Fibroblast of lung (primary cell): ENCODE data around the gene USH2A. TPM values are rescaled to one million over a fixed set of nuclear protein-coding genes. Genes with fewer than 3 reads are reported as not detected.

Source experiments
- DNase-seq, 2 donors: peaks; one replicate each; pipeline versions ENCODE4 v3.0.0 to v3.0.0-alpha.2; 2010; ENCODE audit warnings: low read depth in 2 of 2
- H2AFZ ChIP-seq: 2 replicates; pipeline ENCODE4 v1.5.1; 2012; ENCODE audit warnings: low read length, control low read depth, inconsistent platforms
- H3K27ac ChIP-seq: 2 replicates; pipeline ENCODE4 v1.5.1; 2011; ENCODE audit warnings: low read length, control low read depth; ENCODE audit not compliant: insufficient read depth
- H3K27me3 ChIP-seq: 2 replicates; pipeline ENCODE4 v1.5.1; 2011; ENCODE audit warnings: mild to moderate bottlenecking, low read length; ENCODE audit not compliant: control insufficient read depth, insufficient read depth
- H3K36me3 ChIP-seq: 2 replicates; pipeline ENCODE4 v1.5.1; 2011; ENCODE audit warnings: low read length; ENCODE audit not compliant: control insufficient read depth, insufficient read depth
- H3K4me1 ChIP-seq: 2 replicates; pipeline ENCODE4 v1.5.1; 2011; ENCODE audit warnings: low read length; ENCODE audit not compliant: control insufficient read depth, insufficient read depth; ENCODE audit errors: extremely low read depth
- H3K4me2 ChIP-seq: 2 replicates; pipeline ENCODE4 v1.5.1; 2011; ENCODE audit warnings: low read length, control low read depth; ENCODE audit not compliant: insufficient read depth; ENCODE audit errors: extremely low read depth
- H3K4me3 ChIP-seq, 4 experiments: fragments of 200-600 bp in 1 of 4; sonication (generic) in 1 of 4; replicated peaks in 1 of 4; 2 replicates each; pipeline ENCODE4 v1.5.1; 2011 to 2016; ENCODE audit warnings: low read length in 4 of 4, low read depth in 3 of 4, mild to moderate bottlenecking in 3 of 4, control low read depth in 2 of 4, inconsistent platforms in 1 of 4, mixed read lengths in 1 of 4; ENCODE audit not compliant: insufficient read depth in 1 of 4; ENCODE audit errors: control extremely low read depth in 1 of 4
- H3K79me2 ChIP-seq: 2 replicates; pipeline ENCODE4 v1.5.1; 2012; ENCODE audit warnings: mild to moderate bottlenecking, low read length, inconsistent platforms; ENCODE audit not compliant: control insufficient read depth, insufficient read depth
- H3K9ac ChIP-seq: 2 replicates; pipeline ENCODE4 v1.5.1; 2011; ENCODE audit warnings: mild to moderate bottlenecking, low read length, control low read depth; ENCODE audit not compliant: insufficient read depth
- H3K9me3 ChIP-seq: 2 replicates; pipeline ENCODE4 v1.5.1; 2012; ENCODE audit warnings: low read depth, low read length; ENCODE audit not compliant: control insufficient read depth, insufficient read depth
- H4K20me1 ChIP-seq: 2 replicates; pipeline ENCODE4 v1.5.1; 2011; ENCODE audit warnings: low read length; ENCODE audit not compliant: control insufficient read depth, insufficient read depth; ENCODE audit errors: extremely low read depth
- EZH2 ChIP-seq: IDR thresholded peaks from 2 replicates; pipeline ENCODE4 v1.5.1; 2012; ENCODE audit warnings: low read length, control low read depth, mild to moderate bottlenecking; ENCODE audit errors: missing control alignments
- polyA plus RNA-seq, 2 donors: library from polyadenylated mRNA; depleted of rRNA in 1 of 2; stranded (reverse) in 1 of 2; unstranded in 1 of 2; fragments of >200 nt; gene quantifications; 2 replicates each; pipeline ENCODE4 v1.2.1, GENCODE V29; 2011 to 2012; ENCODE audit warnings: missing spikeins in 1 of 2
- total RNA-seq: library from RNA; depleted of rRNA; stranded (reverse); fragments of >200 nt; gene quantifications from 2 replicates; pipeline ENCODE4 v1.2.1, GENCODE V29; 2014
- TF ChIP-seq, protein P1 (sequence below), 2 donors: IDR thresholded peaks in 1 of 2; conservative IDR thresholded peaks in 1 of 2; 1 replicate in 1 of 2; 2 replicates in 1 of 2; pipeline ENCODE4 v1.5.1; 2011 to 2012; ENCODE audit warnings: low read length in 2 of 2, control low read depth in 1 of 2, inconsistent platforms in 1 of 2, low read depth in 1 of 2, mild to moderate bottlenecking in 1 of 2

The USH2A gene
- total and polyA plus RNA-seq, 2 donors (not counting 1 experiment from before 2014, with no cell fraction given) = under 0.01 to 0.01 TPM

DNA sequence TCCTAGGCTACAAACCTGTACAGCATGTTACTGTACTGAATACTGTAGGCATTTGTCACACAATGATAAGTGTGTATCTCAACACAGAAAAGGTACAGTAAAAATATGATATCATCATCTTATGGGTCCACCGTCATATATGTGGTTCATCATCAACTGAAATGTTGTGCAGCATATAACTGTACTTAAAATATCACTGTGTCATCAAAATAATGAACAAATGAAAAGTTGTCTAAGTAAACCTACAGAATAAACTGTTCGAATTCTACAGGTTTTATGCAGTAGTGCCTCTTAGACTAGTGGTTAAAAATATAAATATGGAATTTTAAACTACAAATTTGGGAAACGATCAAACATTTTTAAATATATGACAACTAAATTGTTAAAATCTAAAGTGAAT is 527.4 kb downstream of the USH2A start:
- no peaks in the 10 kb centered on the region for H3K36me3 ChIP-seq
- H3K4me1 ChIP-seq = no peaks in the 10 kb centered on the region
- H4K20me1 ChIP-seq = no peaks in the 10 kb centered on the region
- H3K4me2 ChIP-seq = no peak overlapping the region
- no peak for DNase-seq
- no peak overlapping the region for H2AFZ ChIP-seq
- H3K27me3 ChIP-seq = no peaks in the 10 kb centered on the region
- no peaks in the 10 kb centered on the region for H3K79me2 ChIP-seq
- no peak overlapping the region for H3K9ac ChIP-seq
- TF ChIP-seq, protein P1, sequence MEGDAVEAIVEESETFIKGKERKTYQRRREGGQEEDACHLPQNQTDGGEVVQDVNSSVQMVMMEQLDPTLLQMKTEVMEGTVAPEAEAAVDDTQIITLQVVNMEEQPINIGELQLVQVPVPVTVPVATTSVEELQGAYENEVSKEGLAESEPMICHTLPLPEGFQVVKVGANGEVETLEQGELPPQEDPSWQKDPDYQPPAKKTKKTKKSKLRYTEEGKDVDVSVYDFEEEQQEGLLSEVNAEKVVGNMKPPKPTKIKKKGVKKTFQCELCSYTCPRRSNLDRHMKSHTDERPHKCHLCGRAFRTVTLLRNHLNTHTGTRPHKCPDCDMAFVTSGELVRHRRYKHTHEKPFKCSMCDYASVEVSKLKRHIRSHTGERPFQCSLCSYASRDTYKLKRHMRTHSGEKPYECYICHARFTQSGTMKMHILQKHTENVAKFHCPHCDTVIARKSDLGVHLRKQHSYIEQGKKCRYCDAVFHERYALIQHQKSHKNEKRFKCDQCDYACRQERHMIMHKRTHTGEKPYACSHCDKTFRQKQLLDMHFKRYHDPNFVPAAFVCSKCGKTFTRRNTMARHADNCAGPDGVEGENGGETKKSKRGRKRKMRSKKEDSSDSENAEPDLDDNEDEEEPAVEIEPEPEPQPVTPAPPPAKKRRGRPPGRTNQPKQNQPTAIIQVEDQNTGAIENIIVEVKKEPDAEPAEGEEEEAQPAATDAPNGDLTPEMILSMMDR (conservative IDR thresholded peaks at IDR 0.05 in 1 of 2, IDR thresholded peaks at IDR 0.05 in 1 of 2; ENCODE audit: low read depth in 1 of 2, low read length in 2 of 2) = no peak
- TF ChIP-seq EZH2 = no peak
- no peak overlapping the region for H3K27ac ChIP-seq
- no peaks in the 10 kb centered on the region for H3K9me3 ChIP-seq
- no peak overlapping the region for H3K4me3 ChIP-seq

DNA sequence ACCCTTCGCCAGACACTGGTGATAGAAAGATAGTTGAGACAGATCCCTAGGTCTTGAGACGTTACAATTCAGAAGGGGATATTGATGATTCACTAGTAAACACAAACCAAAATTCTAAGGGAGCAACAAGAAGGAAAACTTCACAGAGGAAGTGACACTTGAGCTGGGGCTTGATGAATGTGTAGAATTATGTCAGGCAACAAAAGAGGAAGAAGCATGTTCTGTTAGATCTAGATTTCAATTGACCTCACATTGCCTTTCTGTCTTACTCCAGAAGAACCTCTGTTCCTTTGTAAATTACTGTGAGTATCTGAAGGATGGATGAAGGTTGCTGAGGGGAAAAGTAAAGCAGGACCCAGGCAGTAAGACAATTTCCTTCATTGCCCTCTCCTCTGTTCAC is 528.0 kb downstream of the USH2A start:
- Histone ChIP-seq H3K4me2 (no peak overlapping the region), H3K36me3 (no peaks in the 10 kb centered on the region), H3K9ac (no peak overlapping the region), H3K79me2 (no peaks in the 10 kb centered on the region), H3K4me3 (no peak overlapping the region), H3K9me3 (no peaks in the 10 kb centered on the region), H4K20me1 (no peaks in the 10 kb centered on the region), H3K27me3 (no peaks in the 10 kb centered on the region), H2AFZ (no peak overlapping the region), H3K27ac (no peak overlapping the region), H3K4me1 (no peaks in the 10 kb centered on the region)
- TF ChIP-seq, protein P1 (conservative IDR thresholded peaks at IDR 0.05 in 1 of 2, IDR thresholded peaks at IDR 0.05 in 1 of 2; ENCODE audit: low read depth in 1 of 2, low read length in 2 of 2) = no peak
- no peak for DNase-seq

DNA sequence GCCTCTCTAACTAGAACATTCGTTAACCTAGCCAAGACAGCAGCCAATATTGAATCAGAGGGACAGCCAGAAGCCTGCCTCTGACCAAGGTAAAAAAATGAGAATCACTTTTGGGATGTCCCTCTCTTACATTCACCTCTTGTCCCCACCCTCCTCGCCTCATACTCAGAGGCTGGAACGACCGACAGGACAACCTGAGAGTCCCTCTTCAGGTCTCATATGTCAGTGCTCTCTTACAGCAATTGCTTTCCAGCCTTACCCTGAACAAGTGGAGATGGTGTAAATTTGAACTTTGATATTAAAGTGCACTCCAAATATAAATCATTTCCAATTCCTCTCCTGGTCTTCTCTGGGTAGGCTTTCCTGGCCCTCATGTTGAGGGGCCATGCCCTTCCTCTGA is 528.6 kb downstream of the USH2A start:
- Histone ChIP-seq H3K9me3 (no peaks in the 10 kb centered on the region), H4K20me1 (no peaks in the 10 kb centered on the region), H3K4me1 (no peaks in the 10 kb centered on the region), H3K79me2 (no peaks in the 10 kb centered on the region), H3K36me3 (no peaks in the 10 kb centered on the region), H2AFZ (no peak overlapping the region), H3K4me2 (no peak overlapping the region), H3K4me3 (no peak overlapping the region), H3K9ac (no peak overlapping the region), H3K27ac (no peak overlapping the region), H3K27me3 (no peaks in the 10 kb centered on the region)
- TF ChIP-seq, protein P1 (conservative IDR thresholded peaks at IDR 0.05 in 1 of 2, IDR thresholded peaks at IDR 0.05 in 1 of 2; ENCODE audit: low read depth in 1 of 2, low read length in 2 of 2) = no peak
- no peak for TF ChIP-seq EZH2
- DNase-seq = no peak
